ENCODE data around the gene ME3. TPM values are rescaled to one million over a fixed set of nuclear protein-coding genes. Genes with fewer than 3 reads are reported as not detected.
"Not testable (repeated sequence)": the region's sequence is repeated elsewhere in the genome, so short reads cannot be mapped to it uniquely, and the experiment has no call there.

The ME3 gene
- total RNA-seq, 2 experiments from 2014 or later = not detected

DNA sequence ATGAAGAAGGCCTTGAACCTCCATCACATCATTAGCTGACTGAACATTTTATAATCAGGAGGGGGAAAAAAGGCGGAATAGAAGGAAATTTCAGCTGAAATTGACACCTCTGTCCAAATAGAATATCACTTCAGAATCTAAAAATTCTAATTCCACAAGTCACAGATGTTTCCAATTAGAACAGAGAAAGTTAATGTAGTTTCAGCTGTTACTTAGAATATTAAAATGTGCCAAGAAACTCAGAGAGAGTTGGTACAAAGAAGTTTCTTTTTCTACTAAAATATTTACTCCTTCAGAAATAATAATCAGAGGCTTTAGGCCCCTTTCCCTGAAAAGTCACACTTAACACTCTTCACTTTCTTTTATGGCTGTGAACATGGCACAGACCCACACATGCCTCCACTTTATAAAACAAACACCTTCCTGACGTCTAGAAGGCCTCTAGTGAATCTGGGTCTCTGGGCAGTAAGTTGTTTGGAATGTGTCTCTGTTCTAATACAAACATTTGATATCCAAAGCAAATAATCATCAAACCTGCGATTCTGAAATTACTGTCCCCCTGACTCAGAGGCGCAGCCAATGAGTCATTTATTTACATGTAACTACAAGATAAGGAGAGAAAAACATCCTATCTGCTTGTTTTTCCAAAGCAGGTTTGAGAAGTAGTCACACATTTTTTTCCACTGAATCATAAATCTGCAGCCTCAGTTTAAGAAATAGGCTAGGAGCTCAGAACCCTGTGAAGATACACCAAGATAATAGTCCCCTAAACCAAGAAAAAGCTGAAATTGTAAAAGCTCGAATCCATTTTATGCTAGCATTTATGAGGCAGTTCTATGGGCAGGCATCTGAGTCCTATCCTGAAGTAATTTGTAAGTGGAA lies 148.4 kb downstream of the ME3 start:
- DNase-seq (ENCODE audit: low spot score) = no peak
- ChIA-PET POLR2A (interaction anchor here (1.0 kb wide), 1 partner anchor 11 kb away, joined by 3 read pairs; no protein-coding TSS in a partner anchor), CTCF (ENCODE audit: unreplicated experiment) (no interaction called here)
- Histone ChIP-seq H3K79me2 (ENCODE audit: insufficient read depth, low read depth, low read length) (no peaks in the 10 kb centered on the region), H3K4me2 (ENCODE audit: low read length) (no peak overlapping the region), H3K4me1 (ENCODE audit: insufficient read depth, low read length, poor library complexity, severe bottlenecking) (no peaks in the 10 kb centered on the region), H3K9me3 (ENCODE audit: low read length) (no peaks in the 10 kb centered on the region), H2AFZ (ENCODE audit: low read length) (no peak overlapping the region), H4K20me1 (ENCODE audit: insufficient read depth, low read length) (no peaks in the 10 kb centered on the region), H3K27ac (ENCODE audit: low read depth, low read length, poor library complexity, severe bottlenecking) (no peak overlapping the region), H3K4me3 (ENCODE audit: low read depth, low read length, poor library complexity, severe bottlenecking) (no peak overlapping the region), H3K36me3 (ENCODE audit: insufficient read depth, low read length) (no peaks in the 10 kb centered on the region), H3K9me2 (ENCODE audit: insufficient read depth, low read length) (no peaks in the 10 kb centered on the region)
- no peak for TF ChIP-seq CTCF (conservative IDR thresholded peaks at IDR 0.05; ENCODE audit: low read length)
- TF ChIP-seq EZH2phosphoT487 (IDR thresholded peaks at IDR 0.05; ENCODE audit: borderline replicate concordance, low read depth, low read length) = no peak
- no TSS peak for BruUV-seq (replicated peaks)
- intact Hi-C loops (cut with micrococcal nuclease; ENCODE audit: unreplicated experiment) = no loop called here

GRCh38 chr11:86522512-86522911 lies 149.9 kb downstream of the ME3 start:
- H2AFZ ChIP-seq (ENCODE audit: low read length); BruUV-seq (replicated peaks); DNase-seq (ENCODE audit: low spot score); H3K36me3 ChIP-seq (ENCODE audit: insufficient read depth, low read length); CTCF ChIA-PET (ENCODE audit: unreplicated experiment); POLR2A ChIA-PET; H3K4me2 ChIP-seq (ENCODE audit: low read length); H4K20me1 ChIP-seq (ENCODE audit: insufficient read depth, low read length); H3K4me1 ChIP-seq (ENCODE audit: insufficient read depth, low read length, poor library complexity, severe bottlenecking); H3K9me3 ChIP-seq (ENCODE audit: low read length); H3K27ac ChIP-seq (ENCODE audit: low read depth, low read length, poor library complexity, severe bottlenecking); H3K9me2 ChIP-seq (ENCODE audit: insufficient read depth, low read length); H3K79me2 ChIP-seq (ENCODE audit: insufficient read depth, low read depth, low read length); H3K4me3 ChIP-seq (ENCODE audit: low read depth, low read length, poor library complexity, severe bottlenecking); intact Hi-C loops (cut with micrococcal nuclease; ENCODE audit: unreplicated experiment): not testable (repeated sequence)

GRCh38 chr11:86519064-86519911 lies 153.1 kb downstream of the ME3 start:
- H3K9me3 ChIP-seq (ENCODE audit: low read length) = no peaks in the 10 kb centered on the region
- no peaks in the 10 kb centered on the region for H3K4me1 ChIP-seq (ENCODE audit: insufficient read depth, low read length, poor library complexity, severe bottlenecking)
- H2AFZ ChIP-seq (ENCODE audit: low read length) = no peak overlapping the region
- no TSS peak for BruUV-seq (replicated peaks)
- H3K9me2 ChIP-seq (ENCODE audit: insufficient read depth, low read length) = no peaks in the 10 kb centered on the region
- H3K4me3 ChIP-seq (ENCODE audit: low read depth, low read length, poor library complexity, severe bottlenecking) = no peak overlapping the region
- CTCF ChIA-PET (ENCODE audit: unreplicated experiment) = no interaction called here
- H3K36me3 ChIP-seq (ENCODE audit: insufficient read depth, low read length) = no peaks in the 10 kb centered on the region
- H4K20me1 ChIP-seq (ENCODE audit: insufficient read depth, low read length) = no peaks in the 10 kb centered on the region
- TF ChIP-seq EZH2phosphoT487 (IDR thresholded peaks at IDR 0.05; ENCODE audit: borderline replicate concordance, low read depth, low read length) (no peak), CTCF (conservative IDR thresholded peaks at IDR 0.05; ENCODE audit: low read length) (no peak)
- DNase-seq (ENCODE audit: low spot score) = no peak
- H3K27ac ChIP-seq (ENCODE audit: low read depth, low read length, poor library complexity, severe bottlenecking) = no peak overlapping the region
- H3K79me2 ChIP-seq (ENCODE audit: insufficient read depth, low read depth, low read length) = no peaks in the 10 kb centered on the region
- POLR2A ChIA-PET = interaction anchor here (0.5 kb wide), 1 partner anchor 1953 kb away, joined by 3 read pairs; no protein-coding TSS in a partner anchor
- no peak overlapping the region for H3K4me2 ChIP-seq (ENCODE audit: low read length)
- intact Hi-C loops (cut with micrococcal nuclease; ENCODE audit: unreplicated experiment) = no loop called here
